Right lung (tissue), 5 donors: ENCODE measurements around the gene DCUN1D3. TPM values are rescaled to one million over a fixed set of nuclear protein-coding genes. Genes with fewer than 3 reads are reported as not detected.
"Not testable (repeated sequence)": the region's sequence is repeated elsewhere in the genome, so short reads cannot be mapped to it uniquely, and the experiment has no call there.

Experiments
- DNase-seq, 2 donors: peaks; one replicate each; pipeline ENCODE4 v3.0.0-alpha.2; 2013
- polyA plus RNA-seq, 5 donors: library from polyadenylated mRNA; unstranded; fragments of 120-200 nt; gene quantifications; one replicate each; pipeline versions ENCODE4 v1.2.1 to v1.2.3, GENCODE V29; 2013; ENCODE audit warnings: inconsistent platforms in 1 of 5, low replicate concordance in 1 of 5; ENCODE audit not compliant: insufficient read length in 5 of 5, insufficient read depth in 1 of 5

Gene DCUN1D3
- polyA plus RNA-seq, 5 donors: 7.2 to 10.2 (median 7.9) TPM

- DNase-seq: no peak
These were observed 33.9 kb downstream of the DCUN1D3 start for GRCh38 chr16:20866145-20866772.

- no peak for DNase-seq
These were observed 34.6 kb downstream of the DCUN1D3 start for GRCh38 chr16:20865420-20866131.

DNA sequence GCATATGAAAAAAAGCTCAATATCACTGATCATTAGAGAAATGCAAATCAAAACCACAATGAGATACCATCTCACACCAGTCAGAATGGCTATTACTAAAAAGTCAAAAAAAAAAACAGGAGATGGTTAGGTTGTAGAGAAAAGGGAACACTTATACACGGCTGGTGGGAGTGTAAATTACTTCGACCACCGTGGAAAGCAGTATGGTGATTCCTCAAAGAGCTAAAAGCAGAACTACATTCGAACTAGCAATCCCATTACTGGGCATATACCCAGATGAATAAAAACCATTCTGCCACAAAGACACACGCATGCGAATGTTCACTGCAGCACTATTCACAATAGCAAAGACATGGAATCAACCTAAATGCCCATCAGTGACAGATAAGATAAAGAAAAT is 35.8 kb downstream of the DCUN1D3 start:
- DNase-seq: not testable (repeated sequence)

- no peak for DNase-seq
These were observed 37.8 kb downstream of the DCUN1D3 start for GRCh38 chr16:20862162-20862960.

DNA sequence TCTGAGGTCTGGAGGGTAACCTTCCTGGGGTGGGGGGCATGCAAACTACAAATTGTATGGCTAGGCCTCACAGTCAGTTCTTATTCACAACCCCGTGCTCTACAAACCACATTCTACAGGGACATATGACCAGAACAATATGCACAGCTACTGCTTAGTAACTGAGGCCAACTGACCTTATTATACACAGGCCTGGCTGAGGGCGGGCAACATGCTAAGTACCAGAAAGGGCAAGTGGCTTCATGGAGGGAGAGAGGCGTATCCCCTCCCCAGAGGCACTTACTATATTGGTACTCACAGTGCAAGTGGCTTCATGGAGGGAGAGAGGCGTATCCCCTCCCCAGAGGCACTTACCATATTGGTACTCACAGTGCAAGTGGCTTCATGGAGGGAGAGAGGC is 39.2 kb downstream of the DCUN1D3 start:
- not testable (repeated sequence) for DNase-seq

DNA sequence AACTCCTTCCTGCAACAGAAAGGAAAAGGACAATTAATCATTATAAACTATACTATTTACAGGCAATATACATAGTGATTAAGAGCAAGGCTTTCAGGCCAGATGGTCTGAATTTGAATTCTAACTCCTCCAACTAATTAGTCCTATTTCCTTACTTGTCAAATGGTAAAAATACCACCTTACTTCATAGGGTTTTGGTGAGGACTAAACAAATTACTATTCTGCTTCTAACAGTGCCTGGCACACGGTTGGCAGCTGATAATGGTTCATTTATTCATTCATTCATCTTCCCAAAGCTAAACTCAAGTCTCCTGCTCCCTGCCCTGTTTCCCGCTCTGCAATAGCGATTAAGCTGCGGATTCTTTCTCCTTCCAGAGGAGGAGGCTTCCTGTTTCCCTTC is 39.8 kb downstream of the DCUN1D3 start:
- DNase-seq: no peak

- DNase-seq: no peak
These were observed 40.5 kb downstream of the DCUN1D3 start for GRCh38 chr16:20859699-20860098.

DNA sequence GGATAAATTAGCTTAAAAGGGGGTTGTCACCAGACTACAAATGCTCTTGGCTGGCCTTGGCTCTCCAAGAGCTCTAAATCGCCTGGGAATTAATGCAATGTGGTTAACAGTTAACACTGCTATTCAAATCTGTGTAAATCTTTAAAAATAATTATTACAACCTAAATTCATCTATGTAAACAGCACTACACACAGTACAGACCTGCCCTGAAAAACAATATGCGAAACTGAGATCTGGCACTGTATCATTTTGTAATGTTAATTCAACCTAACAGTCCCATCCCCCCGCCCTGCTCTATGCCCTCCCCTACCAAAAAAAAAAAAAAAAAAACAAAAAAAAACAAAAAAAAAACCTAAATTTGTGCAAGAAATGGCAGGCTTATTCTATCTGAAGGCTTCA is 40.9 kb downstream of the DCUN1D3 start:
- no peak for DNase-seq

DNA sequence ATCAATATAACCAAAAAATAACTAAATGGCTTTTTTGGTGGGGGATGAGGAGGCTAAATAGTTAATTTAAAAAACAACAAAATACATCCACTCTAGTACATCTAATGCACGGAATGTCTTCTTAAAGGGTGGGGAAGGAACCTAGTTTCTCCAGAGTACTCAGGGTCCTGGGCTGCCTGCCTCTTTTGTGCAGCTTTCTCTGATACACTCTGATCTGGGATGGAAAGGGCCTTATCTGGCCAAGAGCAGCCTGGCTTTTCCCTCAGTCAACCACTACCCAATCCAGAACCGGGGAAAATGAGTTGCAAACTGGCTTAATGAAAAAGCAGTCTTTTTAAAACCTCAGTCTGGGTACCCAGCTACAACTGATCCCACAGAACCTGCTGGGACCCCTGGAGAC is 42.9 kb downstream of the DCUN1D3 start:
- DNase-seq: no peak

- no peak for DNase-seq
These were observed 45.2 kb downstream of the DCUN1D3 start for GRCh38 chr16:20854963-20855362.

DNA sequence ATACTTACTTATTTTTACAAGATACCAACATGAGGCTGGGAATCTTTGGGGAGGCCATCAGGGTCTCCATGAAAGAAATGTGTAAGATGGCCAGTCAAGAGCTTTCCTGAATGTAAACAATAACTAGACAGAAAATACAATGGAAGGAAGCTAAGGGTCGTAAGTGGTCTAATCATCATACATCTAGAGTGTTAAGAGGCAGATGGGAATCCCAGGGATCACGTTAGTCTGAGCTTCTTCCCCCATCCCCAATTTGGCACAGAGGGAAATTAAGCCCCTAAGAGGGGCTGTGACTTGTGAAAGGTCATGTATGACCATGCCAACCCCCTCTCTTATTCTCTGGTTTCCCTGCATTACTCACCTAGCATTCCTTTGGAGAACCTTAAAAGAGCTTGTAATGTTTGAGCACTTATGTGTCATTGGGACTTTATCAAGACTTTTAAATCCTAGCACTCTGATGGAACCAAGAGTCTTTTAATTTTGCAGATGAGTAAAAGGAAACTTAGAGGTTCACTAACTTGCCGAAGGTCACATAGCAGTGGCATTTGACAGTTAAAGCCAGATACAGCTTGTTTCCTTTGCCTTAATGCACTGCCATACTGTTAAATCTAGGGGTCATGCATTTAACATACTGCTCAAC is 46.1 kb downstream of the DCUN1D3 start:
- DNase-seq: no peak

- no peak for DNase-seq
These were observed 47.0 kb downstream of the DCUN1D3 start for GRCh38 chr16:20853143-20853542.

GRCh38 chr16:20851601-20852000 is 48.6 kb downstream of the DCUN1D3 start:
- peak; percentile 72 for DNase-seq

DNA sequence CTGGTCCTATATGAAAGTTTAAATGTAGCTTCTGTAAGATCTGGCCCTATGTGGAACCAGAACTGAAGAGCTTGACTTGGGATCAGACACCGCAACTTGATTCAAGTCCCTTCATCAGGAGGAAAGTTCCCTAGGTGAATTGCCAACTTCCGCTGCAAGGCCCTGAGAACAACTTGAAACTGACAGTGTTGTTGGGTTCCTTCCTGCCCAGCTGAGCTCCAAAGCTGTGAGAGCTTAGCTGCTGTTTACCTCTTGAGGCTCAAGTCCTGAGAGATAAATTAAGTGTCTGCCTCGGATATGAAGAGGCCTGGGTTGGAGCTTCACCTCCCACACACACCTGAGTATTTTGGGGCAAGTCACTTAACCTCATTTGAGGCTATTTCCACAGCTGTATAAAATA is 49.2 kb downstream of the DCUN1D3 start:
- DNase-seq: no peak

GRCh38 chr16:20849589-20850390 is 50.4 kb downstream of the DCUN1D3 start:
- DNase-seq: peak in 1 of 2 donors; percentile 64

GRCh38 chr16:20847550-20847949 is 52.6 kb downstream of the DCUN1D3 start:
- no peak for DNase-seq

GRCh38 chr16:20846551-20846950 is 53.6 kb downstream of the DCUN1D3 start:
- no peak for DNase-seq

GRCh38 chr16:20846030-20846429 is 54.1 kb downstream of the DCUN1D3 start:
- DNase-seq: no peak

DNA sequence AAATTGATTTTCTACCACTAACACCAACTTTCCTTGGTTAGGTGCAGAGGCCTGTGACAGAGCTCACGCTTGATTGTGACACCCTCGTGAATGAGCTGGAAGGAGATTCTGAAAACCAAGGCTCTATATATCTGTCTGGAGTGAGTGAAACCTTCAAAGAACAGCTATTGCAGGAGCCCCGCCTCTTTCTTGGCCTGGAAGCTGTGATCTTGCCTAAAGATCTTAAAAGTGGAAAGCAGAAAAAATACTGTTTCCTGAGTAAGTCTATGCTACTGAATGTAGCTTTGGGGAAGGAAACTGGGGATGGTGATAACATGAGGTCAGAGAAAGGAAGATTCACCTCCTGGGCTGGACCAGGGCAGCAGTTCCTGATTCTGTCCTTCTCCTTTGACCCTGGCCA is 55.6 kb downstream of the DCUN1D3 start:
- no peak for DNase-seq

- no peak for DNase-seq
These were observed 56.1 kb downstream of the DCUN1D3 start for GRCh38 chr16:20844054-20844453.

DNA sequence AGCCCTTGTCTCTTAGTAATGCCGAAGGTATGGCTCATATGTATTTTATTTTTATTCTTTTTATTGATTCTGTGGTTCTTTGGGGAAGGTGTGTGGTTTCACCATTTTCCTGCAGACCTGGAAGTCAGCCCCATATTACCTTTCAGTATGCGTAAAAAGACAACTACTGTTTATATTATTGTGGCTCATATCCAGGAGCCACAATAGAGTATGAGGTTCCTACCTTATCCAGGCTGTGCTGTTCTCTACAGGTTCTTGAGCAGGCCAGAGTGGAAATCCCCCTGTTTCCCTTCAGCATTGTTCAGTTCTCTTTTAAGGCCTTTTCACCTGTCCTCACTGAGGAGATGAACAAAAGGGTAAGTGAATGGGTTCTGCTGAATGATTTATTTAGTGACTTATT is 60.7 kb downstream of the DCUN1D3 start:
- no peak for DNase-seq
